ENCODE results near the gene STARD7. TPM values are rescaled to one million over a fixed set of nuclear protein-coding genes. Genes with fewer than 3 reads are reported as not detected.
A peak's percentile ranks its signal among the peaks of the same experiment; 100 is the strongest.

Gene STARD7
- total and polyA plus RNA-seq, 9 of the 15 experiments (the other 6 are each of a cell fraction or from before 2014, with no cell fraction given) = 90.9 to 196 (median 145) TPM

- BruUV-seq (replicated peaks) = no TSS peak
- H3K4me1 ChIP-seq (replicated peaks in 1 of 2; ENCODE audit: control insufficient read depth in 2 of 2, insufficient read depth in 2 of 2, low read length in 2 of 2) = 0 out of 5 replicates have a peak, but pooled peaks cover 0 to 3% of the 10 kb centered on the region in 2 experiments
- H3K9me1 ChIP-seq (ENCODE audit: control insufficient read depth, insufficient read depth, low read length) = no peaks in the 10 kb centered on the region
- H2AFZ ChIP-seq (ENCODE audit: low read depth, low read length) = no peak overlapping the region
- in situ Hi-C loops (cut with MboI) = no loop called here
- H3K4me2 ChIP-seq (ENCODE audit: insufficient read depth, low read length) = no peak overlapping the region
- no peaks in the 10 kb centered on the region for H3K9me3 ChIP-seq (replicated peaks; ENCODE audit: control insufficient read depth, insufficient read depth, low read depth, low read length)
- H3K27me3 ChIP-seq (ENCODE audit: control insufficient read depth in 2 of 2, insufficient read depth in 2 of 2, low read length in 2 of 2) = no peaks in the 10 kb centered on the region
- no peak overlapping the region for H3K27ac ChIP-seq (ENCODE audit: extremely low read depth, low read depth, low read length)
- H3K9ac ChIP-seq (ENCODE audit: insufficient read depth in 1 of 2, low read depth in 2 of 2, low read length in 2 of 2) = peak overlapping the region in 1 of 2 experiments; percentile 77; a peak in 2 of 4 replicates
- POLR2A ChIA-PET = interaction anchor here (1.0 kb wide), 1 partner anchor 13 kb away, joined by 5 read pairs; no protein-coding TSS in a partner anchor
- H3K36me3 ChIP-seq (ENCODE audit: control insufficient read depth, insufficient read depth, low read length) = peaks cover 46% of the 10 kb centered on the region; the same call in 2 of the 3 replicates
- no peaks in the 10 kb centered on the region for H4K20me1 ChIP-seq (replicated peaks; ENCODE audit: control insufficient read depth, insufficient read depth, low read length)
- ATAC-seq = no peak
- CTCF ChIA-PET (ENCODE audit: low intra/inter-chr PET ratio) = interaction anchor here (1.1 kb wide), 1 partner anchor 255 kb away, joined by 3 read pairs; no protein-coding TSS in a partner anchor
- FAIRE-seq = no peak
- H3K79me2 ChIP-seq (ENCODE audit: control insufficient read depth, insufficient read depth, low read length) = no peaks in the 10 kb centered on the region
- H3K4me3 ChIP-seq = no peak overlapping the region
- WGBS (ENCODE audit: insufficient coverage, low coverage, missing lambda C conversion rate) = 94% methylated on average over 8 of the region's 8 CpGs
- DNase-seq (ENCODE audit: extremely low read depth in 1 of 4, low spot score in 3 of 4) = no peak
- intact Hi-C loops (cut with micrococcal nuclease) = no loop called here
- TF ChIP-seq ZNF124 (CRISPR knock-in tag; IDR thresholded peaks at IDR 0.05) (no peak), BRCA1 (IDR thresholded peaks at IDR 0.05) (no peak), BRCA1 (CRISPR knock-in tag; IDR thresholded peaks at IDR 0.05) (no peak), MTF1 (CRISPR knock-in tag; IDR thresholded peaks at IDR 0.05; ENCODE audit: borderline replicate concordance) (no peak), L3MBTL2 (IDR thresholded peaks at IDR 0.05) (no peak), SIN3B (IDR thresholded peaks at IDR 0.05; ENCODE audit: low read depth) (no peak), ZMIZ1 (IDR thresholded peaks at IDR 0.05; ENCODE audit: low read depth in 2 of 2, low read length in 2 of 2) (no peak), FOXA3 (CRISPR knock-in tag; conservative IDR thresholded peaks at IDR 0.05 in 1 of 2, IDR thresholded peaks at IDR 0.05 in 1 of 2) (no peak)
These were observed 43.9 kb upstream of the STARD7 start for GRCh38 chr2:96252526-96252925.

Measured in K562 (cell line).